B cell (primary cell): ENCODE data around the gene RFC3. TPM values are rescaled to one million over a fixed set of nuclear protein-coding genes. Genes with fewer than 3 reads are reported as not detected.

ENCODE experiments used
- ATAC-seq: fragments of 200-7000 bp; cut with Tn5 transposase; one replicate; pipeline ENCODE4 v1.10.0; 2021; ENCODE audit warnings: low read depth, mild to moderate bottlenecking, moderate number of reproducible peaks, moderate library complexity
- CTCF ChIA-PET: fragments of 350-600 bp; sonication (Branson Sonifier 250); formaldehyde crosslinking; loops from one replicate; lab custom pipeline; 2021; ENCODE audit warnings: antibody characterized with exemption, inconsistent platforms; lab: Charles Lee
- POLR2A ChIA-PET: fragments of 350-600 bp; sonication (Branson Sonifier 250); formaldehyde crosslinking; loops from one replicate; lab custom pipeline; 2021; ENCODE audit warnings: antibody characterized with exemption; lab: Charles Lee
- DNase-seq: peaks from one replicate; pipeline ENCODE4 v3.0.0; 2013
- H2AFZ ChIP-seq: 2 replicates; pipeline ENCODE4 v1.6.1; 2012; ENCODE audit warnings: mild to moderate bottlenecking, low read depth, low read length; ENCODE audit not compliant: insufficient read depth, poor library complexity, severe bottlenecking
- H3K27ac ChIP-seq, 2 donors: 1 replicate in 1 of 2; 2 replicates in 1 of 2; pipeline ENCODE4 v1.5.1; 2012 to 2013; ENCODE audit warnings: low read length in 2 of 2, mild to moderate bottlenecking in 2 of 2, moderate library complexity in 1 of 2
- H3K27me3 ChIP-seq, 4 experiments: fragments of 200-600 bp in 1 of 4; sonication (generic) in 1 of 4; replicated peaks in 1 of 4; 1 replicate in 2 of 4; 2 replicates in 2 of 4; pipeline versions ENCODE4 v1.6.1 to v1.7.0; 2013 to 2016; ENCODE audit warnings: low read length in 3 of 4, mild to moderate bottlenecking in 2 of 4, mixed read lengths in 1 of 4, moderate library complexity in 1 of 4; ENCODE audit not compliant: insufficient read depth in 4 of 4, control insufficient read depth in 3 of 4; ENCODE audit errors: control extremely low read depth in 1 of 4
- H3K36me3 ChIP-seq, 2 experiments: replicated peaks in 1 of 2; 1 replicate in 1 of 2; 2 replicates in 1 of 2; pipeline versions ENCODE4 v1.6.1 to v1.7.1; 2013; ENCODE audit warnings: low read length in 1 of 2; ENCODE audit not compliant: insufficient read depth in 2 of 2, control insufficient read depth in 1 of 2; ENCODE audit errors: control extremely low read depth in 1 of 2, extremely low read depth in 1 of 2
- H3K4me1 ChIP-seq, 2 donors: fragments of 200-600 bp in 1 of 2; sonication (generic) in 1 of 2; 1 replicate in 1 of 2; 2 replicates in 1 of 2; pipeline versions ENCODE4 v1.5.1 to v1.6.1; 2013 to 2017; ENCODE audit warnings: low read length in 2 of 2; ENCODE audit not compliant: control insufficient read depth in 2 of 2, insufficient read depth in 2 of 2
- H3K4me2 ChIP-seq: replicated peaks from 2 replicates; pipeline ENCODE3; 2012; ENCODE audit warnings: mild to moderate bottlenecking, low read depth, low read length; ENCODE audit not compliant: poor library complexity, severe bottlenecking
- H3K4me3 ChIP-seq, 5 experiments: fragments of 200-600 bp in 1 of 5; sonication (generic) in 1 of 5; 1 replicate in 3 of 5; 2 replicates in 2 of 5; pipeline versions ENCODE4 v1.5.1 to v1.7.0; 2011 to 2016; ENCODE audit warnings: low read length in 4 of 5, mild to moderate bottlenecking in 4 of 5, low read depth in 2 of 5, control low read depth in 1 of 5, moderate library complexity in 1 of 5; ENCODE audit not compliant: insufficient read depth in 1 of 5; ENCODE audit errors: control extremely low read depth in 1 of 5, extremely low read depth in 1 of 5
- H3K79me2 ChIP-seq: fragments of 200-600 bp; sonication (generic); one replicate; pipeline ENCODE4 v1.6.0; 2016; ENCODE audit warnings: low read length; ENCODE audit not compliant: control insufficient read depth, insufficient read depth
- H3K9ac ChIP-seq: fragments of 200-600 bp; sonication (generic); 2 replicates; pipeline ENCODE4 v1.6.1; 2017; ENCODE audit warnings: mild to moderate bottlenecking, low read length, moderate library complexity
- H3K9me3 ChIP-seq, 3 donors: one replicate each; pipeline versions ENCODE4 v1.6.1 to v1.7.1; 2013; ENCODE audit warnings: low read length in 2 of 3; ENCODE audit not compliant: control insufficient read depth in 2 of 3, insufficient read depth in 1 of 3; ENCODE audit errors: control extremely low read depth in 1 of 3
- H4K20me1 ChIP-seq: 2 replicates; pipeline ENCODE4 v1.6.0; 2012; ENCODE audit warnings: mild to moderate bottlenecking, low read length; ENCODE audit not compliant: insufficient read depth, control insufficient read depth, poor library complexity, severe bottlenecking
- H3K27ac Mint-ChIP-seq: one replicate; pipeline ENCODE4 v1.8.0; 2021; ENCODE audit warnings: mixed read lengths
- H3K27me3 Mint-ChIP-seq: one replicate; pipeline ENCODE4 v1.8.0; 2021; ENCODE audit warnings: mixed read lengths
- H3K4me1 Mint-ChIP-seq: one replicate; pipeline ENCODE4 v1.8.0; 2021; ENCODE audit warnings: mixed read lengths
- H3K4me3 Mint-ChIP-seq: one replicate; pipeline ENCODE4 v1.8.0; 2021; ENCODE audit warnings: mixed read lengths
- H3K9me3 Mint-ChIP-seq: one replicate; pipeline ENCODE4 v1.8.0; 2022; ENCODE audit warnings: mixed read lengths; ENCODE audit not compliant: insufficient read depth
- CTCF ChIP-seq: fragments of 200-600 bp; IDR thresholded peaks from one replicate; pipeline ENCODE4 v1.8.0; 2022; ENCODE audit warnings: antibody characterized with exemption, mild to moderate bottlenecking
- EZH2 ChIP-seq: IDR thresholded peaks from 2 replicates; pipeline ENCODE4 v1.6.1; 2012; ENCODE audit warnings: borderline replicate concordance, low read depth, mild to moderate bottlenecking, moderate library complexity, low read length; ENCODE audit not compliant: insufficient read depth, poor library complexity, severe bottlenecking
- WGBS: methylation state at CpG from one replicate; pipeline ENCODE4 v1.1.5; 2013; ENCODE audit warnings: missing lambda C conversion rate; ENCODE audit not compliant: insufficient coverage; 5-methylcytosine and 5-hydroxymethylcytosine counted together
- intact Hi-C: fragments of 100-400 bp; cut with micrococcal nuclease; formaldehyde crosslinking; loops from one replicate; pipeline ENCODE4 v1.10.0; 2022
- polyA plus RNA-seq: library from polyadenylated mRNA; depleted of rRNA; stranded (reverse); fragments of >200 nt; gene quantifications from 2 replicates; pipeline ENCODE4 v1.2.3, GENCODE V29; 2012
- total RNA-seq, 2 donors: library from RNA; stranded (reverse); fragments of 120-200 nt in 1 of 2; gene quantifications; 1 replicate in 1 of 2; 2 replicates in 1 of 2; pipeline versions ENCODE4 v1.2.3 to v1.2.4, GENCODE V29; 2013 to 2022

Gene RFC3
- total and polyA plus RNA-seq, 2 donors (not counting 1 experiment from before 2014, with no cell fraction given): 3.2 to 9.4 TPM

GRCh38 chr13:33863188-33863789, 45.3 kb downstream of the RFC3 start:
- peaks cover 14% of the 10 kb centered on the region for H3K4me1 Mint-ChIP-seq
- H2AFZ ChIP-seq: no peak overlapping the region
- peaks cover 8 to 9% of the 10 kb centered on the region in 2 donors for H3K4me1 ChIP-seq
- DNase-seq (no peak), ATAC-seq (no peak)
- no peaks in the 10 kb centered on the region for H3K27me3 ChIP-seq
- no peaks in the 10 kb centered on the region for H4K20me1 ChIP-seq
- no peaks in the 10 kb centered on the region for H3K9me3 Mint-ChIP-seq
- H3K27ac ChIP-seq: no peak overlapping the region
- no peaks in the 10 kb centered on the region for H3K36me3 ChIP-seq
- H3K27me3 Mint-ChIP-seq: no peaks in the 10 kb centered on the region
- no peak overlapping the region for H3K4me3 ChIP-seq
- ChIA-PET POLR2A (no interaction called here), CTCF (no interaction called here)
- no peak overlapping the region for H3K9ac ChIP-seq
- peaks cover 0 to 9% (median 0%) of the 10 kb centered on the region in 3 donors for H3K9me3 ChIP-seq
- 100% methylated on average over 2 of the region's 3 CpGs for WGBS
- no peak overlapping the region for H3K4me3 Mint-ChIP-seq
- no peak overlapping the region for H3K27ac Mint-ChIP-seq
- TF ChIP-seq EZH2 (no peak), CTCF (no peak)
- H3K4me2 ChIP-seq: no peak overlapping the region
- intact Hi-C loops: no loop called here
- no peaks in the 10 kb centered on the region for H3K79me2 ChIP-seq

GRCh38 chr13:33865945-33866344, 48.0 kb downstream of the RFC3 start:
- no CpG with 5 or more reads among the region's 4 CpGs for WGBS
- CTCF ChIA-PET: no interaction called here

More at GRCh38 chr13:33865945-33866344, 48.0 kb downstream of the RFC3 start:
- H3K36me3 ChIP-seq: no peaks in the 10 kb centered on the region
- no peaks in the 10 kb centered on the region for H3K27me3 Mint-ChIP-seq
- H3K4me1 Mint-ChIP-seq: peaks cover 14% of the 10 kb centered on the region
- intact Hi-C loops: no loop called here
- POLR2A ChIA-PET: no interaction called here
- peak; percentile 30 for DNase-seq
- H3K27ac ChIP-seq: peak overlapping the region in 1 of 2 donors; percentile 12
- H3K79me2 ChIP-seq: no peaks in the 10 kb centered on the region
- H3K27ac Mint-ChIP-seq: peak overlapping the region; percentile 63
- H3K4me1 ChIP-seq: peaks cover 8 to 9% of the 10 kb centered on the region in 2 donors
- H3K4me3 Mint-ChIP-seq: peak overlapping the region; percentile 34
- peak; percentile 53 for ATAC-seq
- no peak overlapping the region for H2AFZ ChIP-seq
- TF ChIP-seq CTCF: no peak
- TF ChIP-seq EZH2: no peak
- H3K9me3 ChIP-seq: peaks cover 0 to 9% (median 0%) of the 10 kb centered on the region in 3 donors
- H3K9ac ChIP-seq: no peak overlapping the region
- no peaks in the 10 kb centered on the region for H4K20me1 ChIP-seq
- peak overlapping the region; percentile 9 for H3K4me2 ChIP-seq
- H3K9me3 Mint-ChIP-seq: no peaks in the 10 kb centered on the region
- H3K4me3 ChIP-seq: no peak overlapping the region
- no peaks in the 10 kb centered on the region for H3K27me3 ChIP-seq
